ENCODE results near the gene GNG14. TPM values are rescaled to one million over a fixed set of nuclear protein-coding genes. Genes with fewer than 3 reads are reported as not detected.

GNG14 gene
- total and polyA plus RNA-seq, 2 of the 4 experiments (the other 2 are of a cell fraction), result not detected

DNA sequence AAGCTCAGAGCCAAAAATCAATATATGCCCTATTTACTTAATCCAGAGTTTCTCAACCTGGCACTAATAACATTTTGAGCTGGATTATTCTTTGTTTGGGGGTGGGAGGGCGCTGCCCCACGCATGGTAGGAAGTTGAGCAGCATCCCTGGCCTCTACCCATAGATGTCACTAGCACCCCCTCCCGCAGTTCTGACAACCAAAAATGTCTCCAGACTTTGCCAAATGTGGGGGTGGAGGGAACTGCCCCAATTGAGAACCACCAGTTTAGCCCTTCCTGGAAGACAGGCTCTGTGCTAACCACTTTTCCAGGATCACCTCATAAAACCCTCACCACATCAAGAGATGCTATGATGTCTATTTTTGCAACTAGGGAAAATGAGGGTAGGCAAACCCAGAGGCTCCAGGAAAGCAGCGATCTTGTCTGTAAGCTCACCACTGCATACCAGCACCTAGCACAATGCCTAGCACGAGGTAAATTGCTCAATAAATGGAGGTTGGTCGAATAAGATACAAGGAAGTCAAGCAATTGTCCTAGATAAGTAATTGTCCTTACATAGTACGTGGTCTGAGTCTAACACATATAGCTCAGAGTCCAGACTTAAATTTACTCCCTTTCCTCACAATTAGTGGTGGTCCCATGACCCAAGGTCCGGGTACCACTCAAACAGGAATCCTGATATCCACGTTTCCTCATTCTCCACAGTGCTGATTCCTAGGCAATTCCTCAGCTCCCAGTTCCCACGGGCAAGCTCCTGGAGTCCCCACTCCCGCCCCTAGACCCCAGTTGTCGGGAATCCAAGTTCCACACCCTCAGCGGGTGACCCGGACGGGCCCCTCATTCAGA, 45.8 kb downstream of the GNG14 start:
- peaks cover 32% of the 10 kb centered on the region for H3K36me3 ChIP-seq (ENCODE audit: control insufficient read depth, insufficient read depth, low read length)
- peak overlapping the region; percentile 93 for H3K23ac ChIP-seq (ENCODE audit: low read depth, low read length)
- H3K4me3 ChIP-seq (ENCODE audit: insufficient read depth, low read depth, low read length), result peak overlapping the region; percentile 95
- peak overlapping the region; percentile 87 for H3K4ac ChIP-seq (ENCODE audit: low read depth, low read length)
- BruUV-seq (replicated peaks), result no TSS peak
- POLR2A ChIA-PET (ENCODE audit: unreplicated experiment), result interaction anchor here (0.6 to 1.4 kb wide), 3 partner anchors 10 to 120 kb away, joined by 4 to 8 read pairs (median 5); partner anchors contain the start of gene TNPO2
- peaks cover 14 to 61% of the 10 kb centered on the region in 2 experiments for H3K79me1 ChIP-seq (ENCODE audit: low read depth in 1 of 2, low read length in 2 of 2)
- CTCF ChIA-PET, result interaction anchor here (0.7 to 1.4 kb wide), 6 partner anchors 10 to 114 kb away, joined by 3 to 8 read pairs (median 3); no protein-coding TSS in a partner anchor
- peak overlapping the region; percentile 98 for H3K27ac ChIP-seq (ENCODE audit: insufficient read depth, low read length)
- H4K8ac ChIP-seq (ENCODE audit: low read depth in 2 of 2, low read length in 2 of 2), result peak overlapping the region in 1 of 2 experiments; percentile 95; a peak in 2 of 4 replicates
- peak; percentile 45 for DNase-seq
- peak overlapping the region; percentile 7; the same call in 1 of the 2 replicates for H4K91ac ChIP-seq (ENCODE audit: insufficient read depth, low read depth, low read length)
- H3K18ac ChIP-seq (ENCODE audit: low read depth, low read length), result no peak overlapping the region
- H2BK20ac ChIP-seq (ENCODE audit: low read depth, low read length), result no peak overlapping the region
- H2BK120ac ChIP-seq (ENCODE audit: low read depth, low read length), result peak overlapping the region; percentile 12; the same call in 1 of the 2 replicates
- peak overlapping the region; percentile 20 for H3K14ac ChIP-seq (replicated peaks; ENCODE audit: low read depth, low read length)
- WGBS, 2 experiments (ENCODE audit: extremely low coverage in 2 of 2, insufficient read length in 1 of 2), result 0% methylated on average over 1 of the region's 15 CpGs; no CpG with 5 or more reads in 1 of the 2 experiments
- H3K27me3 ChIP-seq (ENCODE audit: control insufficient read depth, insufficient read depth, low read length), result no peaks in the 10 kb centered on the region
- H4K20me1 ChIP-seq (ENCODE audit: insufficient read depth, low read length), result peaks cover 39% of the 10 kb centered on the region
- in situ Hi-C loops (cut with MboI; ENCODE audit: low sequenced_read_pairs) (no loop called here), intact Hi-C loops (cut with micrococcal nuclease) (loop anchor here (1.0 kb wide), 1 partner anchor 11 kb away; no protein-coding TSS in a partner anchor), dilution Hi-C loops (cut with HindIII; ENCODE audit: low sequenced_read_pairs, unreplicated experiment) (no loop called here)
- peak overlapping the region; percentile 94 for H2BK5ac ChIP-seq (ENCODE audit: low read depth, low read length, poor library complexity, severe bottlenecking)
- H3K9me1 ChIP-seq (ENCODE audit: insufficient read depth, low read length), result peaks cover 12% of the 10 kb centered on the region
- ATAC-seq (ENCODE audit: low read depth), result no peak
- TF ChIP-seq CEBPB (IDR thresholded peaks at IDR 0.05; ENCODE audit: low read depth, low read length) (peak; percentile 64; the same call in 1 of the 2 replicates), MAZ (IDR thresholded peaks at IDR 0.05; ENCODE audit: borderline replicate concordance, low read depth, low read length) (peak; percentile 36; the same call in 1 of the 2 replicates), MXI1 (IDR thresholded peaks at IDR 0.05; ENCODE audit: borderline replicate concordance, low read depth, low read length) (peak; percentile 26; the same call in 1 of the 2 replicates), RCOR1 (IDR thresholded peaks at IDR 0.05; ENCODE audit: insufficient replicate concordance, low read length) (no peak), CTCF (conservative IDR thresholded peaks at IDR 0.05; ENCODE audit: low read depth, low read length) (peak; percentile 49), CHD1 (IDR thresholded peaks at IDR 0.05; ENCODE audit: low read depth, low read length) (0 out of 2 replicates have a peak, but pooled peaks have one; percentile 24), USF2 (IDR thresholded peaks at IDR 0.05; ENCODE audit: low read depth, low read length) (no peak)
- H2AFZ ChIP-seq (replicated peaks; ENCODE audit: low read length, poor library complexity), result peak overlapping the region; percentile 94
- peak overlapping the region; percentile 41; the same call in 1 of the 2 replicates for H4K5ac ChIP-seq (ENCODE audit: low read depth, low read length)
- peak overlapping the region; percentile 35; the same call in 1 of the 2 replicates for H2AK5ac ChIP-seq (ENCODE audit: low read depth, low read length)
- peak overlapping the region; percentile 95 for H2AK9ac ChIP-seq (replicated peaks; ENCODE audit: low read depth, low read length, poor library complexity)
- H3K9me3 ChIP-seq (ENCODE audit: control insufficient read depth, insufficient read depth, low read length), result no peaks in the 10 kb centered on the region
- H3K56ac ChIP-seq (ENCODE audit: extremely low read depth, insufficient read depth, low read length), result peak overlapping the region; percentile 45; the same call in 1 of the 2 replicates
- peak overlapping the region; percentile 92 for H3K9ac ChIP-seq (ENCODE audit: low read depth, low read length)
- H3K4me2 ChIP-seq (ENCODE audit: low read depth, low read length), result peak overlapping the region; percentile 97
- peaks cover 10% of the 10 kb centered on the region for H3K4me1 ChIP-seq (ENCODE audit: control insufficient read depth, insufficient read depth, low read length)
- H2BK15ac ChIP-seq (ENCODE audit: low read depth, low read length), result no peak overlapping the region

Data from IMR-90 (cell line).